Measurements from ENCODE around the gene BMI1.

The BMI1 gene

GRCh38 chr10:22320591-22321155 is at the start of gene BMI1:
BMI1 (plus strand) TSS chr10:22321099; CDS start chr10:22326450, 5,351 bp downstream.
- DNase-seq (ENCODE audit: low read depth) = peak; percentile 64
- H3K4me3 ChIP-seq (ENCODE audit: low read depth, low read length) = peak within 1 kb of the TSS; percentile 61
- TF ChIP-seq MAX (IDR thresholded peaks at IDR 0.05; ENCODE audit: low read depth, low read length) (0 out of 2 replicates have a peak, but pooled peaks have one; percentile 19), CTCF (IDR thresholded peaks at IDR 0.05; ENCODE audit: low read depth, low read length) (no peak)

DNA sequence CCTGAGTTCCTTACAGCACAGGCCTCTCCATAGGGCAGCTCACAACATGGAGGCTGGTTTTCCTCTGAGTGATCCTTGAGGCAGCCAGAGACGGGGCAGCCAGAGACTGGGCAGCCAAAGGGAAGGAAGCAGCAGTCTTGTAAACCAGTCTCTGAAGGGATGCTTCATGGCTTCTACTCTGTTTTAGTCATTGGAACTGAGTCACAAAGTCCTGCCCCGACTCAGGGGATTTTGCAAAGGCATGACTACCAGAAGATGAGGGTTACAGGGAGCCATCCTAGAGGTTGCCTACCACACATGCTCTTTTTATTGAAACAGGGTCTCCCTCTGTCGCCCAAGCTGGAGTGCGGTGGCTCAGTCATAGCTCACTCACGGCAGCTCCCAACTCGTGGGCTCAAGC is 49.1 kb upstream of the BMI1 start:
- no peak for DNase-seq (ENCODE audit: low read depth)
- H3K4me3 ChIP-seq (ENCODE audit: low read depth, low read length) = no peak overlapping the region
- TF ChIP-seq POLR2A (IDR thresholded peaks at IDR 0.05; ENCODE audit: extremely low read depth, insufficient read length) (no peak), MYC (IDR thresholded peaks at IDR 0.05; ENCODE audit: low read depth, low read length) (no peak), CTCF (IDR thresholded peaks at IDR 0.05; ENCODE audit: low read depth, low read length) (no peak), MAX (IDR thresholded peaks at IDR 0.05; ENCODE audit: low read depth, low read length) (no peak)

GRCh38 chr10:22278441-22278782 is 42.5 kb upstream of the BMI1 start:
- TF ChIP-seq CTCF (IDR thresholded peaks at IDR 0.05; ENCODE audit: low read depth, low read length) (no peak), POLR2A (IDR thresholded peaks at IDR 0.05; ENCODE audit: extremely low read depth, insufficient read length) (no peak), MYC (IDR thresholded peaks at IDR 0.05; ENCODE audit: low read depth, low read length) (no peak), MAX (IDR thresholded peaks at IDR 0.05; ENCODE audit: low read depth, low read length) (no peak)
- DNase-seq (ENCODE audit: low read depth) = no peak
- no peak overlapping the region for H3K4me3 ChIP-seq (ENCODE audit: low read depth, low read length)

- no peak for DNase-seq (ENCODE audit: low read depth)
- TF ChIP-seq CTCF (IDR thresholded peaks at IDR 0.05; ENCODE audit: low read depth, low read length) = no peak
- TF ChIP-seq MAX (IDR thresholded peaks at IDR 0.05; ENCODE audit: low read depth, low read length) = no peak
- TF ChIP-seq MYC (IDR thresholded peaks at IDR 0.05; ENCODE audit: low read depth, low read length) = no peak
- TF ChIP-seq POLR2A (IDR thresholded peaks at IDR 0.05; ENCODE audit: extremely low read depth, insufficient read length) = no peak
- no peak overlapping the region for H3K4me3 ChIP-seq (ENCODE audit: low read depth, low read length)
Observed at GRCh38 chr10:22280078-22280477, 40.8 kb upstream of the BMI1 start.

DNA sequence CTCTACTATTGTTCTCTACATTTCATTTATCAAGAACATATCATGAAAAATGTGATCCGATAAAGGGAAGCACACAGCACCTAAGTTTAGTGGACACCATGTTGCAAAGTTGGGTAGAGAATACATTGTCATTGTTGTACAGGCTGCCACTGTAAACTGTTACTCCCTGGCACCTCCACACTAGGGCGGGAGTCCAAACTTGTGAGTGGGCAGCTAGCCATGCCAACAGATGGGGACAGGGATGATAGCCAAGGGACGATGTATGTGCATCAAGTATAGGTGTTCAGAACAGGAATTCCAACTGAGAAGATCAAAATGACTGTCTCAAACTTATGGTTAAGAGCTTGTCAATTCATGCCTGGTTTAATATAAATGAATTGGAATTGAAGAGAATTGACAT is 35.8 kb upstream of the BMI1 start:
- no peak for DNase-seq (ENCODE audit: low read depth)
- no peak overlapping the region for H3K4me3 ChIP-seq (ENCODE audit: low read depth, low read length)
- TF ChIP-seq POLR2A (IDR thresholded peaks at IDR 0.05; ENCODE audit: extremely low read depth, insufficient read length) (no peak), MAX (IDR thresholded peaks at IDR 0.05; ENCODE audit: low read depth, low read length) (no peak), MYC (IDR thresholded peaks at IDR 0.05; ENCODE audit: low read depth, low read length) (no peak)

GRCh38 chr10:22293747-22294404 is 27.0 kb upstream of the BMI1 start:
- no peak for DNase-seq (ENCODE audit: low read depth)
- H3K4me3 ChIP-seq (ENCODE audit: low read depth, low read length) = no peak overlapping the region
- TF ChIP-seq MAX (IDR thresholded peaks at IDR 0.05; ENCODE audit: low read depth, low read length) (no peak), CTCF (IDR thresholded peaks at IDR 0.05; ENCODE audit: low read depth, low read length) (no peak), MYC (IDR thresholded peaks at IDR 0.05; ENCODE audit: low read depth, low read length) (no peak), POLR2A (IDR thresholded peaks at IDR 0.05; ENCODE audit: extremely low read depth, insufficient read length) (no peak)
